HCT116 (cell line): Measurements from ENCODE around the gene DSTYK. TPM values are rescaled to one million over a fixed set of nuclear protein-coding genes. Genes with fewer than 3 reads are reported as not detected.

Experiments used
- ATAC-seq: fragments of 200-7000 bp; cut with Tn5 transposase; 2 replicates; pipeline ENCODE4 v1.9.1; 2020; ENCODE audit warnings: mild to moderate bottlenecking, moderate library complexity
- BruUV-seq: library from RNA; stranded (reverse); fragments of 400-500 nt; replicated peaks from 2 replicates; lab custom pipeline; 2021; lab: Mats Ljungman, UMichigan
- CTCF ChIA-PET: fragments of 300-600 bp; sonication (Branson Sonifier 250); formaldehyde crosslinking; loops from one replicate; lab custom pipeline; 2021; ENCODE audit warnings: antibody characterized with exemption; lab: Charles Lee
- POLR2A ChIA-PET: fragments of 300-600, 350-600 bp; sonication (Branson Sonifier 250); formaldehyde crosslinking; loops from one replicate; lab custom pipeline; 2021; ENCODE audit warnings: antibody characterized with exemption; lab: Charles Lee
- RAD21 ChIA-PET, 2 experiments: fragments of 300-600 bp; sonication (Branson Sonifier 250); formaldehyde crosslinking; loops; one replicate each; lab custom pipeline; 2023; ENCODE audit warnings: low total read pairs in 2 of 2; ENCODE audit not compliant: uncharacterized antibody in 2 of 2, unreplicated experiment in 2 of 2, low non-redundant PET in 1 of 2; lab: Charles Lee
- DNase-seq: peaks from one replicate; pipeline ENCODE4 v3.0.0-alpha.2; 2010; ENCODE audit warnings: low read depth, low spot score
- H2AFZ ChIP-seq: fragments of 200-600 bp; shearing (Covaris generic), sonication (generic); 2 replicates; pipeline ENCODE4 v1.6.1; 2017; ENCODE audit warnings: low read depth, mixed run types, mixed read lengths, antibody characterized with exemption, low read length; ENCODE audit not compliant: poor library complexity, severe bottlenecking
- H3K27ac ChIP-seq: 2 replicates; pipeline ENCODE4 v1.5.1; 2012; ENCODE audit warnings: low read depth, low read length
- H3K27me3 ChIP-seq: fragments of 200-600 bp; sonication (generic); 2 replicates; pipeline ENCODE4 v1.6.1; 2016; ENCODE audit warnings: mixed run types, low read length, mixed read lengths; ENCODE audit not compliant: insufficient read depth
- H3K36me3 ChIP-seq, 2 experiments: fragments of 200-500 bp in 1 of 2; fragments of 200-600 bp in 1 of 2; sonication (Bioruptor generic) in 1 of 2; sonication (generic) in 1 of 2; 2 replicates each; pipeline versions ENCODE4 v1.5.1 to v1.6.1; 2014 to 2016; ENCODE audit warnings: low read length in 2 of 2, inconsistent platforms in 1 of 2, mixed read lengths in 1 of 2, mixed run types in 1 of 2; ENCODE audit not compliant: insufficient read depth in 2 of 2, control insufficient read depth in 1 of 2
- H3K4me1 ChIP-seq, 2 experiments: fragments of 200-600 bp in 1 of 2; sonication (generic) in 1 of 2; 2 replicates each; pipeline versions ENCODE4 v1.5.1 to v1.6.1; 2012 to 2017; ENCODE audit warnings: low read length in 2 of 2, inconsistent platforms in 1 of 2, mild to moderate bottlenecking in 1 of 2, mixed read lengths in 1 of 2, mixed run types in 1 of 2, moderate library complexity in 1 of 2; ENCODE audit not compliant: insufficient read depth in 2 of 2, control insufficient read depth in 1 of 2
- H3K4me2 ChIP-seq: fragments of 200-600 bp; sonication (generic); 2 replicates; pipeline ENCODE4 v1.6.1; 2017; ENCODE audit warnings: mixed run types, low read length, mixed read lengths
- H3K4me3 ChIP-seq, 2 experiments: fragments of 200-600 bp in 1 of 2; sonication (generic) in 1 of 2; replicated peaks in 1 of 2; 2 replicates each; pipeline ENCODE4 v1.5.1; 2011 to 2016; ENCODE audit warnings: low read length in 2 of 2, control low read depth in 1 of 2, low read depth in 1 of 2, mild to moderate bottlenecking in 1 of 2, mixed read lengths in 1 of 2, mixed run types in 1 of 2
- H3K79me2 ChIP-seq: fragments of 200-600 bp; sonication (generic); 2 replicates; pipeline ENCODE4 v1.6.1; 2017; ENCODE audit warnings: mild to moderate bottlenecking, mixed run types, low read length, moderate library complexity, mixed read lengths; ENCODE audit not compliant: insufficient read depth
- H3K9ac ChIP-seq: fragments of 200-600 bp; sonication (generic); 2 replicates; pipeline ENCODE4 v1.6.1; 2016; ENCODE audit warnings: low read length, mixed read lengths
- H3K9me2 ChIP-seq: fragments of 200-600 bp; sonication (generic), shearing (Covaris generic); 2 replicates; pipeline ENCODE4 v1.6.1; 2017; ENCODE audit warnings: mixed run types, mild to moderate bottlenecking, moderate library complexity; ENCODE audit not compliant: insufficient read depth
- H3K9me3 ChIP-seq, 2 experiments: fragments of 200-500 bp in 1 of 2; fragments of 200-600 bp in 1 of 2; sonication (Bioruptor generic) in 1 of 2; sonication (generic) in 1 of 2; 2 replicates each; pipeline ENCODE4 v1.6.1; 2014 to 2017; ENCODE audit warnings: low read length in 2 of 2, mixed read lengths in 2 of 2, inconsistent platforms in 1 of 2, low read depth in 1 of 2, mild to moderate bottlenecking in 1 of 2, mixed run types in 1 of 2, moderate library complexity in 1 of 2; ENCODE audit not compliant: control insufficient read depth in 1 of 2, insufficient read depth in 1 of 2
- H4K20me1 ChIP-seq: fragments of 200-600 bp; sonication (generic), shearing (Covaris generic); 2 replicates; pipeline ENCODE4 v1.6.1; 2017; ENCODE audit warnings: mixed run types, mild to moderate bottlenecking, moderate library complexity; ENCODE audit not compliant: insufficient read depth
- CBX3 ChIP-seq: IDR thresholded peaks from 2 replicates; pipeline ENCODE4 v1.6.1; 2012; ENCODE audit warnings: low read depth
- CEBPB ChIP-seq: IDR thresholded peaks from 2 replicates; pipeline ENCODE4 v1.6.1; 2012; ENCODE audit warnings: low read depth
- EGR1 ChIP-seq: IDR thresholded peaks from 2 replicates; pipeline ENCODE4 v1.6.1; 2012; ENCODE audit warnings: low read depth
- EZH2 ChIP-seq: fragments of 200-600 bp; sonication (generic); IDR thresholded peaks from 2 replicates; pipeline ENCODE4 v1.6.1; 2017; ENCODE audit warnings: antibody characterized with exemption, mixed run types
- EZH2phosphoT487 ChIP-seq: fragments of 200-600 bp; IDR thresholded peaks from 2 replicates; pipeline ENCODE4 v1.6.1; 2018; ENCODE audit warnings: antibody characterized with exemption, borderline replicate concordance
- JUND ChIP-seq: IDR thresholded peaks from 2 replicates; pipeline ENCODE4 v1.6.1; 2012
- MAX ChIP-seq: IDR thresholded peaks from 2 replicates; pipeline ENCODE4 v1.6.1; 2012
- POLR2AphosphoS5 ChIP-seq: IDR thresholded peaks from 2 replicates; pipeline ENCODE4 v1.6.1; 2011; ENCODE audit warnings: mild to moderate bottlenecking, low read depth, low read length, moderate library complexity
- REST ChIP-seq: IDR thresholded peaks from 2 replicates; pipeline ENCODE4 v1.6.1; 2012; ENCODE audit warnings: low read depth
- SRF ChIP-seq: IDR thresholded peaks from 2 replicates; pipeline ENCODE4 v1.6.1; 2012; ENCODE audit warnings: low read depth
- TCF7L2 ChIP-seq: IDR thresholded peaks from 2 replicates; pipeline ENCODE4 v1.7.0; 2011; ENCODE audit warnings: borderline replicate concordance, inconsistent platforms; ENCODE audit not compliant: insufficient read depth, insufficient read length; ENCODE audit errors: extremely low read depth
- YY1 ChIP-seq: IDR thresholded peaks from 2 replicates; pipeline ENCODE4 v1.6.1; 2011; ENCODE audit warnings: low read length, low read depth, moderate library complexity, mild to moderate bottlenecking; ENCODE audit not compliant: insufficient replicate concordance; ENCODE audit errors: extremely low read depth
- ZNF274 ChIP-seq: fragments of 200-500 bp; sonication (Bioruptor generic); IDR thresholded peaks from 2 replicates; pipeline ENCODE4 v1.6.1; 2014; ENCODE audit warnings: mild to moderate bottlenecking, low read depth, low read length, inconsistent platforms
- intact Hi-C: fragments of 100-400 bp; cut with micrococcal nuclease; formaldehyde crosslinking; loops from 2 replicates; pipeline ENCODE4 v1.10.0; 2022
- total RNA-seq: library from RNA; stranded (reverse); gene quantifications from one replicate; pipeline ENCODE4 v1.2.1, GENCODE V29; 2021; ENCODE audit not compliant: unreplicated experiment
- TF ChIP-seq, protein P1 (sequence below), 3 experiments: fragments of 200-600 bp in 1 of 3; sonication (generic) in 1 of 3; IDR thresholded peaks in 2 of 3; conservative IDR thresholded peaks in 1 of 3; 2 replicates each; pipeline ENCODE4 v1.5.1; 2012 to 2017; ENCODE audit warnings: low read depth in 2 of 3, low read length in 2 of 3, antibody characterized with exemption in 1 of 3, borderline replicate concordance in 1 of 3, control low read depth in 1 of 3, mild to moderate bottlenecking in 1 of 3, mixed read lengths in 1 of 3, mixed run types in 1 of 3, moderate library complexity in 1 of 3; ENCODE audit not compliant: insufficient read depth in 1 of 3

DSTYK gene
- total RNA-seq, 1 experiment from 2014 or later: 6.6 TPM

DNA sequence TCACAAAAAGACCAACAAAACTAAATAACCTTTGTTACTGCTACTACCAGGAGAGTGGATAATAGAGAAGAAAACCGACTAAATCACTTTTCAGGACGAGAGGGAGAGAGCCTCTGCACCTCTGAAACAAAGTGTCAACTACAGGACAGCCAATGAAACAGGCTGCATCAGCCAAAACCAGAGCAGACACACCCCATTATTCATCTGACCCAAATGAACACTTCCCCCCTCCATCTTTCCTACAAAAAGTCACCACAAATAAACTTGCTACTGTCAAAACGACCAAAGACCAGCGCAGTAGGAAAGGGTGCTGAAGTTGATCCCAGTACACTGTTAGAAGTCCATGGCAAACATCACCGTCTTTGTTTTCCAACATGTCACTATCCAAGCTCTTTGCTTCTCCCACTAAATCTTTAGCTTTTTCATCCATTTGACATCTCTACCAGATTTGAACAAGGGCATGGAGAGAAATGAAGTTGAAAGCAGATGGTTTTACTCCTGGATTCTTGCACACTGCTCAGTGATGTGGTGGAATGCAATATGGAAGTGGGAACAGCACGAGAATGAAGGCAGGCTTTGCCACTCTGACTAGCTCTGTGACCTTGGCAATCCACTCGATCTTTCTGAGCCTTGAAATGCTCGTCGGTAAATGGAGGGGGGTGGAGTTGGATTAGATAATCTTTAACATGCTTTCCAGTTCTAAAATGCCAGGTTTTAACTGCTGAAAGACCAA is 20.5 kb downstream of the DSTYK start (continued):
- TF ChIP-seq, protein P1, sequence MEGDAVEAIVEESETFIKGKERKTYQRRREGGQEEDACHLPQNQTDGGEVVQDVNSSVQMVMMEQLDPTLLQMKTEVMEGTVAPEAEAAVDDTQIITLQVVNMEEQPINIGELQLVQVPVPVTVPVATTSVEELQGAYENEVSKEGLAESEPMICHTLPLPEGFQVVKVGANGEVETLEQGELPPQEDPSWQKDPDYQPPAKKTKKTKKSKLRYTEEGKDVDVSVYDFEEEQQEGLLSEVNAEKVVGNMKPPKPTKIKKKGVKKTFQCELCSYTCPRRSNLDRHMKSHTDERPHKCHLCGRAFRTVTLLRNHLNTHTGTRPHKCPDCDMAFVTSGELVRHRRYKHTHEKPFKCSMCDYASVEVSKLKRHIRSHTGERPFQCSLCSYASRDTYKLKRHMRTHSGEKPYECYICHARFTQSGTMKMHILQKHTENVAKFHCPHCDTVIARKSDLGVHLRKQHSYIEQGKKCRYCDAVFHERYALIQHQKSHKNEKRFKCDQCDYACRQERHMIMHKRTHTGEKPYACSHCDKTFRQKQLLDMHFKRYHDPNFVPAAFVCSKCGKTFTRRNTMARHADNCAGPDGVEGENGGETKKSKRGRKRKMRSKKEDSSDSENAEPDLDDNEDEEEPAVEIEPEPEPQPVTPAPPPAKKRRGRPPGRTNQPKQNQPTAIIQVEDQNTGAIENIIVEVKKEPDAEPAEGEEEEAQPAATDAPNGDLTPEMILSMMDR (IDR thresholded peaks at IDR 0.05 in 2 of 3, conservative IDR thresholded peaks at IDR 0.05 in 1 of 3; ENCODE audit: borderline replicate concordance in 1 of 3, insufficient read depth in 1 of 3, low read depth in 2 of 3, low read length in 2 of 3): no peak
- TF ChIP-seq POLR2AphosphoS5 (no peak), EGR1 (no peak), TCF7L2 (no peak)

GRCh38 chr1:205189131-205189530 is 22.4 kb downstream of the DSTYK start:
- peaks cover 30% of the 10 kb centered on the region for H3K79me2 ChIP-seq
- H3K9ac ChIP-seq: no peak overlapping the region
- no peak overlapping the region for H2AFZ ChIP-seq
- intact Hi-C loops: no loop called here
- no peak overlapping the region for H3K27ac ChIP-seq
- TF ChIP-seq ZNF274 (no peak), YY1 (no peak), EZH2 (no peak), CBX3 (no peak), CEBPB (no peak), REST (no peak), EZH2phosphoT487 (no peak), EGR1 (no peak), MAX (no peak), JUND (no peak), SRF (no peak)
- TF ChIP-seq, protein P1 (IDR thresholded peaks at IDR 0.05 in 2 of 3, conservative IDR thresholded peaks at IDR 0.05 in 1 of 3; ENCODE audit: borderline replicate concordance in 1 of 3, insufficient read depth in 1 of 3, low read depth in 2 of 3, low read length in 2 of 3): no peak
- H3K4me2 ChIP-seq: no peak overlapping the region
- no TSS peak for BruUV-seq
- DNase-seq: no peak
- no peaks in the 10 kb centered on the region for H3K9me3 ChIP-seq
- H3K4me1 ChIP-seq: peaks cover 0 to 2% of the 10 kb centered on the region in 2 experiments; a peak in 1 of 4 replicates
- H4K20me1 ChIP-seq: no peaks in the 10 kb centered on the region
- no peaks in the 10 kb centered on the region for H3K27me3 ChIP-seq
- ChIA-PET POLR2A (no interaction called here), CTCF (no interaction called here), RAD21 (no interaction called here)
- no peak overlapping the region for H3K4me3 ChIP-seq
- H3K9me2 ChIP-seq: no peaks in the 10 kb centered on the region
- no peak for ATAC-seq
- H3K36me3 ChIP-seq: no peaks in the 10 kb centered on the region
